GM21390 (cell line): ENCODE measurements around the gene FXR2.
A peak's percentile ranks its signal among the peaks of the same experiment; 100 is the strongest.
"Not testable (repeated sequence)": the region's sequence is repeated elsewhere in the genome, so short reads cannot be mapped to it uniquely, and the experiment has no call there.

Source experiments
- ATAC-seq: cut with Tn5 transposase; IDR thresholded peaks from one replicate; pipeline ENCODE4 v1.9.1; 2021; ENCODE audit not compliant: unreplicated experiment

FXR2 gene

DNA sequence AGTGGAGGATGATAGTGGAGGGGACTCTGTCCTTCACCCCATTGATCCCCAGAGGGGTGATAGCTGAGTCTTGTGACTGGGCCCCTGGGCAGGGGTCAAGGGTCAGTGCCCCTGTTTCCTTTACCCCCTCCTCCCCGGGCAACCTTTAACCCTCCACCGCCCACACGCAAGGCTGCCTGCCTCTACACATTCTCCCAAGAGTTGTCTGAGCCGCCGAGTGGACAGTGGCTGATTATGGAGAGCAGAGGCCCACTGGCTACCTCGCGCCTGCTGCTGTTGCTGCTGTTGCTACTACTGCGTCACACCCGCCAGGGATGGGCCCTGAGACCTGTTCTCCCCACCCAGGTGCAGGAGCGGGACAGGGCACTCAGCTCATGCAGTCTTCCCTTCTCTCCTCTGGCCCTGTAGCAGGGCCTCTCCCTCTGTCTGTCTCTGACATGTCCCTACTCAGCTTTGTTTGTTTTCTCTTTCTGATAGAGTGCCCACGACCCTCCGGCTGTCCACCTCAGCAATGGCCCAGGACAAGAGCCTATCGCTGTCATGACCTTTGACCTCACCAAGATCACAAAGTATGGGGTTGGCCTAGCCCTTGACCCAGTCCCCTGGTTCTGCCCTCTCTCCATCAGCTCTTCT, 15.4 kb upstream of the FXR2 start, which contains the start of gene SHBG:
Gene SHBG (plus strand): TSS at position 197 of the 633 bp plus-strand sequence. CDS start 38 bp downstream, at position 235.
- no peak for ATAC-seq

DNA sequence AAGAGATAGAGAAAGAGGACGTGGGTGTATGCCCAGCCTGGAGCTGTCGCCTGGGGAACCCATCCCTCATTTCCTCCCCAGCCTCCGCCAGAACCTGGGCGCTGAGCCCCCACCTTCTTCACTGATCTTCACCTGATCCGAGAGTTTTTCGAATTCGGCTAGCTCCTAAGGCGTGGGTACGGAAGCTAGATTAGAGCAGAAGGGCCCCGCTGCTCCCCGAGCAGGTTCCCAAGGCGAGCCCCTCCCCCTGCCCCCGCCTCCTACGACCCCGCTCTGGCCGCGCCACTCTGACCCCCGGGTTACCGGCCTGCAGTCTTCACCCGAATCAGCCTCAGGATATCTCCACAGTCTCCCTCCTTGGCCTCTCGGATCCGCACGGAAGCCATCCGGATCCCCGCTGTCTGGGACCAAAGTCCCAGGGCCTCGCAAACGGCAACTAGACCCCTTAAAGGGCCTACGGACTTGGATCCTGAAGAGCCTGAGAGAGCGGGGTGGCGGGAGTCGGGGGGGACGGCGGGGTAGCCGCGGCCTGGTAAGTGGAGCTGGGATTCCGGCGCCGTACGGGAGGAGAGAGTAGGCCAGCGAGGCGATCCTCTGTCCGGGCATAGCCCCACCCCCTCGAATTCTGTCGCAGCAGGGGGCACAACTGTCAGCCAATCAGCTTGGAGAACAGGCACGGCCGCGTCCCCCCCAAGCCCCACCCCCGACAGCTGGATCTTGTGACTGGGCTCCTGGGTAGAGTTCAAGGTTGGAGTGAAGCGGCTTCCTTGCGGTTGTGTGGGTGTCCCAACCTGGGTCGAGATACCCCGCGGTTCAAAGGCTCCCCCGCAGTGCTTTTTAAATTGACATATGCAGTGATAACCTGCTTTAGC, 12.8 kb upstream of the FXR2 start, which contains the start of gene SAT2:
Gene SAT2 (minus strand): TSS at position 572 of the 872 bp plus-strand sequence. CDS start 186 bp downstream, at position 386.
- ATAC-seq, result peak; percentile 65

DNA sequence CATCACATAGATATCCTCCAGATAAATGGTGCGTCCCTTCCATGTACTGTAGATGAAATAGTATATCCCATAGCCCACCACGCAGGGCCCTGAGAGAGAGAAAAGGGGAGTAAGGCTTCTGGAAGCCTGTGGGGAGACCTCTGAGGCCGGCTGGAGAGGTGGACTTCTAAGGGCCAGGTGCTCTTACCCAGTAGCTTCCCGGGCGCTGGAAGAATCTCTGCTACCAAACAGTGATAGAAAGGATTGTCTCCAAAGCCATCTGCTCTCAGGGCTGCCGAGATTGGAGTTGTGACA, 12.2 kb upstream of the FXR2 start:
- ATAC-seq, result no peak

DNA sequence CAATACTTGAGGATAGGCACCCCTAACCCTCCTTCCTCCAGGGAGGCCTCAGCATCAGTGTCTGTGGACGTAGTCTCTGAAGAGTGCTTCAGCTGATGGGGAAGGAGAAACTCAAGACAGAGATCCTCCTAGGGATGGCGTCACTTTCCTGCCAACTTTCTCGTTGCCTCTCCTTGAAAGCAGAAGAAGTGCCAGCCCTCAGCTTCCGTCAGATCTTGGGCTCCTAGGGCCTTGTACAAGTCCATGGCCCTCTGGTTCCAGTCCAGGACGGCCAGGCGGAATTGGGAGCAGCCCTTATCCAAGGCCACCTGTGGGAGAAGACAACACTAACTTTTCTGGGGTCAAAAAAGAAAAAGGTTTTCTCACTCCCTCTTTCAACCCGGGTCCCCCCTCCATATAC, 11.6 kb upstream of the FXR2 start:
- ATAC-seq, result no peak

DNA sequence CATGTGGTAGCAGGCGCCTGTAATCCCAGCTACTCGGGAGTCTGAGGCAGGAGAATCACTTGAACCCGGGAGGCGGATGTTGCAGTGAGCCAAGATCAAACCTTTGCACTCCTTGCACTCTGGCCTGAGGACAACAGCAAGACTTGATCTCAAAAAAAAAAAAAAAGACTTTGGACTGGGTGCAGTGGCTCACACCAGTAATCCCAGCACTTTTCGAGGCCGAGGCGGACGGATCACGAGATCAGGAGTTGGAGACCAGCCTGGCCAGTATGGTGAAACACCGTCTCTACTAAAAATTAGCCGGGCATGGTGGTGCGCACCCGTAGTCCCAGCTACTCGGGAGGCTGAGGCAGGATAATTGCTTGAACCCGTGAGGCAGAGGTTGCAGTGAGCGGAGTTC, 11.1 kb upstream of the FXR2 start:
- not testable (repeated sequence) for ATAC-seq

DNA sequence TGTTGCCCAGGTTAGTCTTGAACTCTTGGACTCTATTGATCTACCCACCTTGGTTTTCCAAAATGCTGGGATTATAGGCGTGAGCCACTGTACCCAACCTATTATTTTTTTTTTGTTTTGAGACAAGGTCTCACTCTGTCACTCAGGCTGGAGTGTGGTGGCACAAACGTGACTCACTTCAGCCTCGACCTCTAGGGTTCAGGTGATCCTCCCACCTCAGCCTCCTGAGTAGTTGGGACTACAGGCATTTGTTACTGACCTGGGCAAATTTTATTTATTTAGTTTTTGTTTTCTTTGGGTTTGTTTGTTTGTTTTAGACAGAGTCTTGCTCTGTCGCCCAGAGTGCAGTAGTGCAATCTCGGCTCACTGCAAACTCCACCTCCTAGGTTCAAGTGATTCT, 9.0 kb upstream of the FXR2 start:
- ATAC-seq, result no peak

DNA sequence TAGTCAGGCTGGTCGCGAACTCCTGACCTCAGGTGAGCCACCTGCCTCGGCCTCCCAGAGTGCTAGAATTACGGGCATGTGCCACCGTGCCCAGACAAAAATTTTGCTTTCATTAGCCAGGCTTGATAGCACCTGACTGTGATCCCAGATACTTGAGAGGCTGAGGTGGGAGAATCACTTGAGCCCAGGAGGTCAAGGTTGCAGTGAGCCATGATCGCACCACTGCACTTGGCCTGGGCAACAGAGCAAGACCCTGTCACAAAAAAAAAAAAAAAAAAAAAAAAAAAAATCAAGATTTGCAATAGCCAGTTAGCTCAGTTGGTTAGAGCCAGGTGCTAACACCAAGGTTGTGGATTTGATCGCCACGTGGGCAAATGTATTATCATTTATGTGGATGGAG, 6.1 kb upstream of the FXR2 start:
- no peak for ATAC-seq

DNA sequence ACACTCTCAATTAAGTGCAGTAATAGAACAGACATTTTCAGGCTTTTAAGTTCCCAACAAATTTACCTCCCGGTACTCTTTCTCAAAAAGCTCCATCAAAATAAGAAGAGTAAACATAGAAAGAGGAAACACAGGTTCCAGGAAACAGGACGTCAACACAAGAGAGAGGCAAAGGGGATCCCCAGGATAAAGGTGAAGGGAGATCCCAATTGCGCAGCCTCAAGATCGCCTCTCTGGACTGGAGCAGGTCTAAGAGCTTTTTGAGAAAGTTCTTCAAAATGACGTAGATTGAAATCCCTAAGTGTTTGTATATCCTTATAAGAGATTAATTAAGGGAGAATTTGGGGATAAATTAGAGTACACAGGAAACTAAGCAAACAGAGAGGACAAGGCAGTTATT, 3.9 kb upstream of the FXR2 start:
- no peak for ATAC-seq

DNA sequence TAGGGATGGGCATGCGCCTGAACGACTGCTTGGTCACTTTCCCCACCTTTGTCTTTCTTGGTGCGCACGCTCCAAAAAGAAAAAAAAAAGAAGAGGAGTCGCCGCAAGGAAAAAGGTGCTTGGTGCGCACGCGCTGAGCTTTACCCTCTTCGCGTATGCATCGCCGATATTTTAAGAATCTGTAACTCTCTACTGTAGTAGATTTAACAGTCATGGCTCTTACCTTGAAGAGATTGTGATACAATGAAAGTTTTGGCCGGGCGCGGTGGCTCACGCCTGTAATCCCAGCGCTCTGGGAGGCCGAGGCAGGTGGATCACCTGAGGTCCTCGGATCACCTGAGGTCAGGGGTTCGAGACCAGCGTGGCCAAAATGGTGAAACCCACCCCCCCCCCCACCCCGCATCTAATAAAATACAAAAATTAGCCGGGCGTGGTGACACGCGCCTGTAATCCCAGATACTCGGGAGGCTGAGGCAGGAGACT, 609 bp upstream of the FXR2 start:
- no peak for ATAC-seq

DNA sequence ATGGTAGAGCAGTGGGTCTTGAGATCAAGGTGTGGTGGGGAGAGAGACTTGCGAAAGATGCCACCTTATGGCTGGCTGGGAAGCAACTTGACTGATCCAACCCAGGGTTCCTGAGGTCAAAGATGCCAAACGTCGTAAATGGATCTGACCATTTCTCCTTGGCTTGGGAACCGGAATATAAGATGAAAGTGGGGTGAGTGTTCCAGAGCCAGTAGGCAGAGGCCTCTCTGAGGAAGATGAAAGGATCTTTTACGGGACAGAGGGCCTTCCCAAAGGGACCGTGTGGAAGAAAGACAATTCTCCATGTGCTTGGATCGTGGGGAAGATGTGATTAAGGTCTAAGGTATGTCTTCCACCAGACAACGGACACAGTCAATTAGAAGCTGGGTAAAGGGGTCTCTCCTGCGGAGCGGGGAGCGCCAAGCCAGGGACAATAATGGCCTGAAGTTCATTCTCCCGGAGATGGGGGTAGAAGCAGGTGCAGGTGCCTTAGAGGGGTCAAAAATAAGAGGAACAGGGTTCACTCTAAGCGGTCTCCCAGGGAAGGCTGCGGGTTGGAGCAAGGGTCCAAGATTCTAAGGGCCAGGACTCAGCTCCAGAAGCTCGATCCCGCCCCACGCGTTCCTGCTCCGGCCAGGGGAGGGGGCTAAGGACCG, 800 bp downstream of the FXR2 start:
- no peak for ATAC-seq

DNA sequence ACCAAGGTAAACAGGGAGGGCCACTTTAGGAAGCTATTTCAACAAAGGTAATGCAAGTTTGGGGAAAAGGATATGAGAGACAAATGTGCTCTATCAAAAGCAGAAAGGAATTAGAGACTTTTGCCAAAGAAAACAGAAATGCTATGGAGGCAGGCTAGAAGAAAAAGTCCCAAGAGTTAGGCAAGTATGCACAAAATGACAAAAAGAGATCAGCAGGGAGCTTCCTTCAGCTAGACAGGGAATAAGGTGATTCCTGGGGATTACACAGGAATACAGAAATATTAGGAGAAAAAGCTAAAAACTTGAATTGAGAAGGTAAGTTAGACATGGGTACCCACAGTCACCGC, 2.4 kb downstream of the FXR2 start:
- no peak for ATAC-seq

DNA sequence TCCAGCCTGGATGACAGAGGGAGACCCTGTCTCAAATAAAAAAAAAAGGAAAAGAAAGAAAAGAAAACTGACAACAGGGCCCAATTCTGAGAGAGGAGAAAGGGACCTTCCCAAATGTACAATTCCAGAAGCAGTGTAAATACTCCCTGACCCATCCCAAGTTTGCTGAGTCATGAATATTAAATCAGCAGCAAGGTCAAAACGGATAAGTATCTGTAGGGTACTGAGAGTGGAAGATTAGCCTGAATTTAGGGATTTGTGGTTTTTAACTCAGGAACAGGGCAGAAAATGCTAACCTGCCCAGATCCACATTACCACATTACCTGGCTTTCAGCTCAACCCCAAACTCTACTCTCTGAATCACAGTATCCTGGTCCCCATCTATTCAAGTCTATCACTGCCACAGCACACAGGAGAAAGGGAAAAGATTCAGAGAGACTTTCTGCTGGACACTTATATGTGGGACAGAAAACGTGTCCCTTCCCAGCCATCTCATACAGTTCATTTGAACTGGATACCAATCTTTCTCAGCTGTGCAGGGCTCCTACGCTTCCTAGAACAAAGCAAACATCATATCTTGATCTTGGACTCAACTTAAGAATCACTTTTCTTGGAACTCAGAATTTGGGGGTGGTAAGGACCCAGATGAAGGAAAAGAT, 2.9 kb downstream of the FXR2 start:
- no peak for ATAC-seq

DNA sequence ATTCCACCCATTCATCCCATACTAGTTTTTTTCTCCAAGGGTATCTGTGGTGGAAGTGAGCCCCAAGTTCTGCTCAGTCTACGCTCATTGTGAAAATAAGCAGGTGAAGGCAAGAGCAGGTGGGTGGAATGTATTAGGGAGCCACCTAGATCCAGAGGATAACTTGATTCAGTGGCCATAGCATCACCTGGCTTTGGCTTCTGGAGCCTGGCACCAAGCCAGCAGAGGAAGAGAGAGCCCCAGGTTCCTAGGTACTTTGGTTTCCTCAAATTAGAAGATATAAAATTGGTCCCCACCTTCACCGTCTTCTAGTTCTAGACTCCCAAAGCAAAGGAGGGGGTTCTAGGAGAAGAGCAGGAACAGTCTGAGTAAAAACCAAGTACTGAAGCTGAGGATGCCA, 4.1 kb downstream of the FXR2 start:
- no peak for ATAC-seq

DNA sequence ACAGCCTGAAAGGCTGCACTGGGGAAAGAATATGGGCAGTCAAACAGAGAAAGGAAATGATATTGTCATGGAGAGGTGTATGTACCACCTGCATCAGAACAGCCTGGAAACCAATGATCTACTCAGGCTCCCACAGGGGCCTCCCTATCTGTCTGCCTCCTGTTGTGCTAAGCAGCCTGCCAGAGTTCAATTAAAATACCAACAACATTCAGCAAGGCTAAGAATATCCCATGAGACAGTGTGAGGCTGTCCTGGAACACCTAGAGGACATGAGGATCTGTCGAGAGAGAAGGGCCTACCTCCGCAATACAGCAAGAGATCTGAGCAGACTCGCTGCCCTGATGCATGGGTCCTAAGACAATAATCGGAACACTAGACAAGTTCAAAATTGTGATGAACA, 8.4 kb downstream of the FXR2 start:
- no peak for ATAC-seq

DNA sequence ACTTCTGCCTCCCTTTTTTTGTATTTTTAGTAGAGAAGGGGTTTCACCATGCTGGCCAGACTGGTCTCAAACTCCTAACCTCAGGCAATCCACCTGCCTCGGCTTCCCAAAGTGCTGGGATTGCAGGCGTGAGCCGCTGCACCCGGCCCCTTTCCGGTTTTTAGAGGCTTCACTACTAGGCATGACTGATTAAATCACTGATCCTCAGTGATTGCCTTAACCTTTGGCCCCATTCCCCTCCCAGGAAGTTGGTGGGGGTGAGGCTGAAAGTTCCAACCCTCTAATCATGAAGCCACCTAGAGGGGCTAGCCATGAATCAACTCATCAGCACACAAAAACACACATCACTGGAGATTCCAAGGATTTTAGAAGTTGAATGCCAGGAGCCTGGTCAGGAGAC, 17.1 kb downstream of the FXR2 start:
- not testable (repeated sequence) for ATAC-seq

DNA sequence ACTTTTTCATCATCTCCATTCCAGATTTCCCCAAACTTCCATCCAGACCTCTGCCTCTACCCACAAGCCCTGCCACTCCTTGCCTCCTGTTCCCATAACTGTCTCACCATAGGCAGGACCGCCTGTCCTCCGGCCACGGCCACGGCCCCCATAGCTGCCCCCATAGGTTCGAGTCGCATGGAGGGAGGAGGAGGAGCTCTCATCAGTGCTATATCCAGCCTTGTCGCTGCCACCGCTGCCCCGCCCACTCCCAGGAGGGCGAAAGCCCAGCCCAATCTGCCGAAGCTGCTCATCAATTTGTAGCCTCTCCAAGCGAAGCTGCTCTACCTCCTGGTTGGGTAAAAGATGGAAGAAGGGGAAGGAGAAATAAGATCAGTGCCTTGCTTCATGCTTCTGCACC, 21.4 kb downstream of the FXR2 start:
- ATAC-seq, result no peak

DNA sequence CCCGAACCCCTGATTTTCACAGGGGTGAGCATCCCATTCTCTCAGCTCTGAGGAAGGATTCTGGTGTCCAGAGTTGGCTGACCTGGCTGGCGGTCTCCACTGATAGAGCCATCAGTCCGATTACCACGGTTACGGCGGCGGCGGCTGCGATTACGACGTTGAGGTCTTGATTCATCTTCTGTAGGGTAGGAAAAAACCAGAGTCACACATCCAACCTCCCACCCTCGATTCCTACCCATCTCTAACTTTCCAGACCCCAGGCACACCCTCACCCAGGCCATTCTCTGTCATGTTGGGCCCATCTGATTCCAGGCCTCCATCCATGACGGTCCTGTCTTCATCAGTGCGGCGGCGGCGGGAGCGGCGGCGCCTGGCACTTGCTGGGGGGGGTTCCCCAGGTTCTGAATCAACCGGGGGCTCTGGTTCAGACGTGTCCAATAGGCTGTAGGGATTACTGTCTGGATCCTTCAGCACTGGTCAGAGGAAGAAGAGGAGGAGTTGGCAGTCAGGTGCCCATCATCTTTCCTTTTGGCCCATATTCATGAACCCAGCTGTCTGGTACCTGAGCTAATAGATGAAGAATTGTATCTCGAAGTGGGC, 22.2 kb downstream of the FXR2 start:
- no peak for ATAC-seq

DNA sequence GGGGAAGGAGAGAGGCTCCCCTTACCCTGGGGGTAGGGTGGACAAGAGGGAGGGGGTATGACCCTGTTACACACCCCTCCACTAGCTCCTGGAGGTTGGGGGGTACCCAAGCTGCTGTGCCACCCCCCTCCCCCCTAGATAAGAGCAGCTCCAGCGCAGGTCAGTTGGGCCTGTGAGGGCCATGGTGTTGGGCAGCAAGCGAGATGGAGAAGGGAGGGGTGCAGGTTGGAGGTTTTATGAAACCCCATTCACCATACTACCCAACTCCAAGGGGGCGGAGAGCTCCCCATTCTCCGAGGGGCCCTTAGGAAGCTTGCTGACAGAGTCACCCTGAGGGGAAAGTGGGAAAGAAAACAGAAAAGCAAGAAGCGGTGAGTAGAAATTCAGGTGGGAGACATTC, 23.1 kb downstream of the FXR2 start:
- ATAC-seq, result no peak

DNA sequence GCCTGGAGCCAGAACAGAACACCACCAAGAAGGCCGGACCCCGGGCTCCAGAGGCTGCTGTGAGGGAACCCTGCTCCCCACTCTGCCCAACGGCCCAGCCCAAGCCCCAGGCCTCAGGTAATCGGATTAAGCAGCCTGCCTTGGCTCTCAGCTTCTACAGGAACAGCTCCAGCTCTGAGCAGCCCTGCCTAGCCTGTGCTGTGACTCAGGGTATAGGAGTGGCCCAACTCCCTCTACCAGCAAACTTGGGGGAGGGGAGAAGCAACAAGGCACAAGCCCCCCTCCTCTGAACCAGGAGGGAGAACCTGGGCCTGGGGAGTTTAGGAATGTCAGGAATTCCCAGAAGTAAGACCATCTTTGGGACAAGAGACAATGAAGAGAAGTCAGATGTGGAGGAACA, 24.0 kb downstream of the FXR2 start:
- ATAC-seq, result no peak

DNA sequence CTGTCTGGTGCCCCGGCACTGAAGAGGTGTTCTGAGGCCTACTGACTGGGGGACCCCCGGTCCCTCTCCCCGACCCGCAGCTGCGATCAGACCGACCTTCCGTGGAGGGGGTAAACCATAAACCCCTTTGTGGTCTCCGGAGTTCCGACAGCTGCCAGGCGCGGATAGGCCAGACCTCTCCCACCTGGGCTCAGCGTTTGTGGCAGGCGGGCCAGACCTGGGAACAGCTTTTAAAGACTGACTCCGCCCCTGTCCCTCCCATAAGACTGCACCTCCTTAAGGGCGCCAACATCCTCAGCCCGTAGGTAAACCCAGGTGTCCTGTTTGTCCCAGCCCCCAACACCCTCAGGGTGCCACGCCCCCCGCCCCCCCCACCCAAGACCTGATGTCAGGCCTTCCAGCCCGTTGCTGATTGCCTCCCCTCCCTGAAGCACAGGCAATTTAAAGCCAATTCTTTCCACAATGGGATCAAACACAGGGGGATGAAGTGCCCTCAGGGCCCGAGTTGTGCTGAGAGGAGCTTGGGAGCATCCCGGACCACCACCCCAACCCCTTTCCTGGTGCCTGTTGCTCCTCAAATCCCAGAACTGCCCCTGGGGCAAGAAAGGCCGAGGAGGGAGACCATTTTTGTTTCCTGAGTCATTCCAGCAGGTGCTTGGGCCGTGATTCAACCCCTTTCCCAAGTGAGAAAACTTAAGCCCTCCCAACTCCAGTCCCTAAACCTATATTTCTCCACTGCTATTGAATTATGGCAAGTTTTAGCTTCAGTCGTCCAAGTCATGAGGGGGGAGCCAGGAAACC, 24.6 kb downstream of the FXR2 start, which contains the start of gene SOX15:
Gene SOX15 (minus strand): TSS at position 204 of the 801 bp plus-strand sequence. CDS start 418 bp downstream, outside the sequence.
- no peak for ATAC-seq
